GM18951 (cell line): Measurements from ENCODE around the gene TLL1.

ENCODE experiments used
- POLR2A ChIP-seq: IDR thresholded peaks from 4 replicates; pipeline ENCODE4 v1.6.1; 2011; ENCODE audit warnings: mild to moderate bottlenecking; ENCODE audit not compliant: insufficient read length, insufficient read depth; ENCODE audit errors: extremely low read depth
- in situ Hi-C: fragments of 300-500 bp; cut with MboI; formaldehyde crosslinking; loops from one replicate; pipeline ENCODE4 v1.12.0; 2022; ENCODE audit warnings: low sequenced_read_pairs, mixed read lengths, inconsistent platforms; ENCODE audit not compliant: unreplicated experiment

TLL1 gene

DNA sequence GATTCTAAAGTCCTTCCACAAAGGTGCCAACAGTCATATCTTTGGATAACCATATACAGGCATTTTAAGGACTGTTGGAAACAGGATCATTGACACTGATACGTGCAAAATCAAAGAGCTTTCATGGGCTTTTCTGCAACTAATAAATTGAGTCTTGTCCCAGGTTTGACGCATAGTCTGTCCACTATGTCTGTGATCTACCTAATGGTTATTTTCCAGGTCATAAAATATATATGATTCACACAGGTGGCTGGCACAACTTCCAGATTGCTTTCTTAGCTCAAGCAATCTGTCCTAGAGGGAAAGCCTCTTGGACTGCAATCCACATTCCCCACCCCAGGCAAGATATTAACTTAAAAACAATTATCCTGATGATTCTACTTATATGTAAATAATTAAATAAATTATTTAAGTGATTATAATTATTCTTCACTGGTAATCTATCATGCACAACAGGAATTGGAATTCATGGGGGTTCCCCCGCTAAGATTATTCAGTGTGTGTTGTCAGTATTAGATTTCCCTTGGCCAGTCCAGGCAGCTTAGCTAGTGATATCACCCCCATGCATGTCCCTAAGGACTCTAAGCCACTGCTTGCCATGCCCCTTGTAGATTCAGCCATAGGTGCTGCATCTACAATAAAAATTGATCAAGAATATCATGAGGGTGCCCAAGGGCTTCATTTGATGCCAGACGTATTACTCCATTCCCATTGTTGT lies 97.8 kb downstream of the TLL1 start:
- in situ Hi-C loops = no loop called here
- TF ChIP-seq POLR2A = no peak

DNA sequence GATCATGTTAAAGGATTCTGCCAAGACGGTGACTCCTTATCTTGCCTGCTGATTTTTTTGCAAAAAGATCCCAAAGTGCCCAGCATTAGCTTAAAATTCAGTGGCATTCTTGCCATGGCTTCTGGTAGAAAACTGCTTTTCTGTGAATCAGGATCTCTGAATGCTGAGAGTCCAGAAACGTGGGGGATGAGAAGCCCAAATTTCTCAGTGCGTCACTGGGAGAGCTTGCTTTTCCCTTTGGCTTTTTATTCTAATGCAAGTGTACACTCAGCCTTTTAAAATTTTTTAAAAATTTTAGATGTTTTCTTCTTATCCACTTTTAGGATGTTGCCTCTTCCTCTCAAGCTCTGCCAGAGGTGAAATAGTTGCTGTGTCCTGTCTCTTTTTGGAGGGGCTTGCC lies 98.4 kb downstream of the TLL1 start:
- in situ Hi-C loops = no loop called here
- no peak for TF ChIP-seq POLR2A

GRCh38 chr4:165971933-165972332 lies 98.9 kb downstream of the TLL1 start:
- in situ Hi-C loops = no loop called here
- no peak for TF ChIP-seq POLR2A

DNA sequence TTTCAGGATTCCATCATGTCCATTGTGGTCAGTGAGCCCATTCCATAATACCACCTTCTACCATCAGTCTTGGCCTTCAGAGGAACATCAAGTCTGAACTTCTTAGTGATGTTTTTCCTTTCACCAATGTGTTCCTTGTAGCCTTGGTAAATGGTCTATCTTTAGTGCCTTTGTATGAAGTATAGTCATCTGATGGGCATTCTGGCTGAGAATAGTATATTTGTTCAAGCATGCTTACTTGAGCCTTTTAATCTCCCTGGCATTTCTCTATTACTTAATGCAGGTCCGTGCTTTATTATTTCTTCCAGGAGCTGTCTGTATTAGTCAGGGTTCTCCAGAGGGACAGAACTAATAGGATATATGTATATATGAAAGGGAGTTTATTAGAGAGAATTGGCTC lies 99.7 kb downstream of the TLL1 start:
- in situ Hi-C loops = no loop called here
- TF ChIP-seq POLR2A = no peak

GRCh38 chr4:165982934-165983333 lies 109.9 kb downstream of the TLL1 start:
- no peak for TF ChIP-seq POLR2A
- in situ Hi-C loops = no loop called here

GRCh38 chr4:165986956-165987698 lies 114.1 kb downstream of the TLL1 start:
- TF ChIP-seq POLR2A = no peak
- in situ Hi-C loops = no loop called here

DNA sequence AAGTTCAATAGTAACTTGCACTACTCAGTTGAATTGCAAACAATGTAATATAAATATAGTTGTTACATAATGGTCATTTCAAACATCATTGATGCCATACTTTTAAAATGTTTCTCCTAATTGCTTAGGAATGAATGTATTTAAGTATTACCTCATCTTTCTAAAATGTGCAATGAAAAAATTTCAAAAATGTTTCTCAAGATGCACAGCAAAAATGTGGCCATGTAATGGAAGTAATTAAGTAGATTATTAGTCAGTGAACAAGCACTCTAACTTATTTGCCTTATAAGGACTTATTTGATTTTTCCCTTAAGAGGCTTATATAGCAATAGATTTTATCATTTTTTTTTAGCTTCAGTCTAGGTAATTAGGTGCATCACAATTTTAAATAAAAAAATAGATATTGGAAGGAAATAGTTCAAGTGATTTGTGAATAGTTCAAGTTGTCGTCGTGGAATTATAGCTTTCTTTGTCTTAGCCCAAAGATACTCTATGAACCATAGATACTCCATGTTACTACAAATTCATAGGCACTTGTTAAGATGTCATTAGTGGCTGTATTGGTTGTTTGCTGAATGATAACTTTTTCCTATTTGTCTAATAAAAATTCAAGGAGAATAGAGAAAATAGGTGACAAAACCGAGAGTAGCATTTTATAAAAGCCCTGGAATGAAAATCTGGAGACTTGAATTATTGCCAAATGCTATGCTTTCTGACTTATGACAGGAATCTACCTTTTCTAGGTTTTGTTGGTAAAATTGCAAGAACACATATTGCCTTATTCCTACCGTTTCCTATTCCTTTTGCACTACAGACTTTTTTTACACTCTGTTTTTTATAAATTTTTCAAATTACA lies 118.5 kb downstream of the TLL1 start:
- in situ Hi-C loops = no loop called here
- TF ChIP-seq POLR2A = no peak

- no peak for TF ChIP-seq POLR2A
- in situ Hi-C loops = no loop called here
Observed at GRCh38 chr4:165992283-165992682, 119.2 kb downstream of the TLL1 start.

DNA sequence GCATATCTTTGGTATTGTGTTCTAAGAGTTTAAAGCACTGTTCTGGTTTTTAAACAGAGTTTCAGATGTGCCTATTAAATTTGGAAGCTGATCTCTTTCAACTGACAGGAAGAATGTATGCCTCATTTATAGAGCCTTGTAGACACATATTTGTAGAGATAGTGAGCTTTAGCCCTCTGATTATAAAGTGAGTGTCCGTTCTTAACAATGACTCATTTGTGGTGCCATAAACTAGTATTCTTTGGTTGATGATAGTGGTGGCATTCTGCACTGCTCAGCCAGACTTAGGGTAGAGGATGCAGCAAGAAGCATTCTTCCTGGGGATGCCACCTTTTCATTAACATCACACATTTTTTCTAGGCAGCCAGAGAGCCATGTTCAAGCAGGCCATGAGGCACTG lies 121.7 kb downstream of the TLL1 start:
- TF ChIP-seq POLR2A = no peak
- in situ Hi-C loops = no loop called here

- TF ChIP-seq POLR2A = no peak
- in situ Hi-C loops = no loop called here
Observed at GRCh38 chr4:166003811-166004210, 130.8 kb downstream of the TLL1 start.

DNA sequence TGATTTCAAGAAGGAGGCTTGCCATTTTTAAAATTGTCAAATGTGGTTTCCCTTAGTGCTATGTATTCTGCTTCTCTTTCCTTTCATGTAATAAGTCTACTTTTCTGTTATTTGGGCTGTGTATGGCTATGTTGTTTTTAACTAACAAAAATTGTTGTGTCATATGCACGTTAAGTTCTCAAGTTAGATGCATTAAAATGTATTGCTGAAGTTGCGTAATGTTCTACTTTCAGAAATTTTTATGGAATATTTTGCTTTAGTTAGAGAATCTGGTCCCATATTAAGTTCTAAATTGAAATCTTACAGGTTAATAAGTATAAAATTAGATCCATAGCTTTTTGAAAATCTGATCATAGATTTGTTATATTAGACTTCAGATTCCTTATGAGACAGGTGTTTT lies 133.2 kb downstream of the TLL1 start:
- no peak for TF ChIP-seq POLR2A
- in situ Hi-C loops = no loop called here

DNA sequence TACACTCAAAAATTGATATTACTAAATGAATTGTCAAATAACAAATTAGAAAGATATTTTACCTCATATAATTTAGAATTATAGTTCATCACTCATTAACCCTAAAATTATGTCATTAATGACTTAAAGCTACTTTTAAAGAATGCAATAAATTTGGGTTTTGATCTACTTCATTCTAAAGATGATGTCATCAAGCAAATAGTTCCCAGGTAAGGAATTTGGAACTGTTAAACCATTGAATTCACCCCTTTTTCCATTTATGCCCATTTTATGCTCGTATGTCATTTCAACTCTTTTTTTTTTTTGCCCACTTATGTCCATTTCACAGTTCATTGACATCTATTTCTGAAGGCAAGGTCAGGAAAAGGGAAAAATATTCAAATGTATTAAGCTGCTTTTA lies 135.5 kb downstream of the TLL1 start:
- in situ Hi-C loops = no loop called here
- TF ChIP-seq POLR2A = no peak
